GM21619 (cell line): ENCODE measurements around the gene CYB561A3.
A peak's percentile ranks its signal among the peaks of the same experiment; 100 is the strongest.

ENCODE experiments used
- ATAC-seq: cut with Tn5 transposase; IDR thresholded peaks from one replicate; pipeline ENCODE4 v1.9.1; 2021; ENCODE audit not compliant: unreplicated experiment

Gene CYB561A3

DNA sequence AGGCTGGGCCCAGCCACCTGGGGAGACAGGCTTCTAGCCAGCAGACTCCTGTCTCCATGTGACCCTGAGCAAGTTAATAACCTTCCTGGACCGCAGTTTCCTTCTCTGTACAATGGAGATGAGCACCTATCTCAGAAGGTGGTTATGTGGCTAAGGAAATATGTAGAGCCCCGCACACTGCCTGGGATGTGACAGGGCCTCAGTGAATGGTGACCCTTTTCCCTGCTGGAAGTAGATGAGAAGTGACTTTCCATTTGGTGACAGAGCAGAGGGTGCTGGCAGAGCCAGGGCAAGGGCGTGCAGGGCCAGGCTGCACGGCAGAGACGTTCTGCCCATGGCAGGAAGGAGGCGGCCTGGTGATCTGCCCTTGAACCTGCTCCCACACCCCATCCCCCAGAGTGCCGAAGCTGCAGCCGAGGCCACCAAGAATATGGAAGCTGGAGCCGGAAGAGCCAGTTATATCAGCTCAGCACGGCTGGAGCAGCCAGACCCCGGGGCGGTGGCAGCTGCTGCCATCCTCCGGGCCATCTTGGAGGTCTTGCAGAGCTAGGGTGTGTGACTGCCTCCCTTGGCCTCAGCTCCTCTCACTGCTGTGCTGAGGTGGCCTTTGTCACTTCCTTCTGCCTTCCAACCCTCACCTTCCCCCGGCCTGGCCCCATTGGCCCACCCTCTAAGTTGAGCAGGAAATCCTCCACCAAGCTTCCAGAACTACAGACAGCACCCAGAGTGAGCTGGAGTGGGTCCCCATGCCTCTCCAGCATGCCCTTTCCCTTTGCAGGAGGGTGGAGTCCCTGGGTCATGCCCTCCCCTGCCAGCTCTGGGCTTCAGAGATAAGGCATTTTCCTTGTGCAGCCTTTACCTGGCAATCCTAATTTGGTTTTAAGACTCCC lies 15.5 kb downstream of the CYB561A3 start:
- no peak for ATAC-seq

DNA sequence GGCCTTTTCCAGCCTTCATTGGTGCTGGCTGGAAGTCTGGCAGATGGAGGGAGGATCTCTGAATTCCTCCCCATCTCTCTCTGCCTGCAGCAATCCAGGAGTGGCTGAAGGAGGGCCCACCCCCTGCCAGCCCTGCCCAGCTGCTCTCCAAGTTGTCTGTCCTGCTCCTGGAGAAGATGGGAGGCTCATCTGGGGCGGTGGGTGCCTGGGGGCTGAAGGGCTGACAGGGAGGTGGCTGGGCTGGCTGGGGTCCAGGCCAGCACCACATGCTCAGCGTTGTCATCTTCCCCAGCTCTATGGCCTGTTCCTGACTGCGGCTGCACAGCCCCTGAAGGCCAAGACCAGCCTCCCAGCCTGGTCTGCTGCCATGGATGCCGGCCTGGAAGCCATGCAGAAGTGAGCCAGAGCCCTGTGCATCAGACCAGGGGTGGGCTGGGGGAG lies 16.5 kb downstream of the CYB561A3 start:
- no peak for ATAC-seq

DNA sequence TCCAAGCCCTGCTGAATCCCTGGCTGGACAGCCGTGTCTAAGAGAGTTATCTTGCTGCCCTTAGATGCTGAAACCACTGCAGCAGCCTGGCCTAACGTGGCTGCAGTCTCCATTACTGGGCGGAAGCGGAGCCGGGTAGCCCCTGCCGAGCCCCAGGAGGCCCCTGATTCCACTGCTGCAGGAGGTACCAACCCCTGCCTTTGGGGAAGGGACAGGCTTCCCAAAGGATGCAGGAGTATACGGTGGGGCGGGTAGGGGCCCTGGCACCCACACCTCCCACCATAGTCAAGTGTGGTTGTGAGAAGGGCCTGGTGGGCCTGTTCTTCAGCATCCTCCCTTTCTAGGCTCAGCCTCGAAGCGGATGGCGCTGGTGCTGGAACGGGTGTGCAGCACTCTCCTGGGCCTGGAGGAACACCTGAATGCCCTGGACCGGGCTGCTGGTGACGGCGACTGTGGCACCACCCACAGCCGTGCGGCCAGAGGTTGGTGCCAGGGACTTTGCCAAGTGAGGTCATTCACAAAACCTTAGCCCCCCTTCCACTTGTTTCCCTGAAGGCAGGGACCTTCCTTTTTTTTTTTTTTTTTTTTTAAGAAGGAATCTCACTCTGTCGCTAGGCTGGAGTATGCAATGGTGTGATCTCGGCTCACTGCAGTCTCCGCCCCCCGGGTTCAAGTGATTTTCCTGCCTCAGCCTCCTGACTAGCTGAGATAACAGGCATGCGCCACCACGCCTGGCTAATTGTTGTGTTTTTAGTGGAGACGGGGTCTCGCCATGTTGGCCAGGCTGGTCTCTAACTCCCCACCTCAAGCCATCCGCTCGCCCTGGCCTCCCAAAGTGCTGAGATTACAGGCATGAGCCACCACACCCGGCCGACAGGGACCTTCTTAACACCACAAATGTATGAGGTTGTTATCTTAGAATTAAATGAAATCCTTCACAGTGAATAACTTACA lies 17.6 kb downstream of the CYB561A3 start:
- no peak for ATAC-seq

DNA sequence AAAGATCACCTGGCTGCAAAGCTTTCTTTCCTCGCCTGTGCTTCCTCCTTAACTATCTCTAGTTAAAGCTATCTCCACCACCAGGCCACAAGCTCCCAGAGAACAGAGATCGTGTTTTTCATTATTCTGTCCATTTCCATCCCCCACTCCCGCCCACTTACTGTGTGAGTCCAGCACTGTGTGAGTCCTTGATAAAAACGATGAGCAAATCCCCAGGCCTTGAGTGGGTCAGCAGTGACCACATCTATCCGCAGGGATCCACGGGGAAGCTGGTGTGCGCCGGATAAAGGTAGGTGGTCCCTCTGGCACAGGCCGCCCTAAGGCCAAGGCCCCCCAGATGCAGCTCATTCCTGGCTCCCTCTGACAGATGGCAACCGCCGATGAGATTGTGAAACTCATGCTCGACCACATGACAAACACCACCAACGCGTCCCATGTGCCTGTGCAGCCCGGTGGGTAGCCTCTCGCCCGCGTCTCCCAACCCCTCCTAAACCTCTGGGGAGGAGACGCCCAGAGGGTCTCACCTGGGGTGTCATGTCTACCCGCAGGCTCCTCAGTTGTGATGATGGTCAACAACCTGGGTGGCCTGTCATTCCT lies 19.4 kb downstream of the CYB561A3 start:
- ATAC-seq, result no peak

DNA sequence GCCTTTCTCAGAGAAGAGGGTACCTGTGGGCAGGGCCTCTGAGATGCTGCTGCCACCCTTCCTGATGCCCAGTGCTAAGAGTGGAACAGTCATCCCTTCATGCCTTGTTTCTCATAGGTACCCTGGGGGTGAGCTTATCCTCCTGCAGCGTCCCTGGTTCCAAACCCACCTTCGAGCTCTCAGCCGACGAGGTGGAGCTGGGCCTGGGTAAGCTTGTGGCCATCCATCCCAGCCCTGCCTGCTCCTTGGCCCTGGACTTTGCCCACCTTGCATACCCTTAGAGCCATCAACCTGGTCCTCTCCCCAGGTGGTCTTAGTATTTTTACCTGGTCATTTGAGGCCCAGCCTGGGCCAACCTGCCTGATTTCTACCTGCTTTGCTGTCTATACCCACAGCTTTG lies 20.0 kb downstream of the CYB561A3 start:
- no peak for ATAC-seq

DNA sequence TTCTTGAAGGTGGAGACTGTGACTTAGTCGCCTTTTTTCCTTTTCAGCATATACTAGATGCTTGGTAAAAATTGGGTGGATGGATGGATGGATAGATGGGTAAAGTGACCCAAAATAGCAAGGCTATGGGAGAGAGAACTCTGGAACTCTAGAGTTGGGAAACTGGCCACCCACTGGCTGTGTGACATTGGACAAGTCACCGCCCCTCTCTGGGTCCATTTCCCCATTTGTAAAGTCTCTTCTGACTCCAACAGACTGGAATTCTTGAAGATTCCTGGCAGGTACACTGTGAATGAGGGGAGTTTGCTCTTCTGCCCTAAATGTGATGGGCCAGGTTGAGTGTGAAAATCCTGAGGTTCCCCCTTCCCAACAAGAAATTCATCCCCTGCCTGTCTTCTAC lies 20.7 kb downstream of the CYB561A3 start:
- ATAC-seq, result no peak

DNA sequence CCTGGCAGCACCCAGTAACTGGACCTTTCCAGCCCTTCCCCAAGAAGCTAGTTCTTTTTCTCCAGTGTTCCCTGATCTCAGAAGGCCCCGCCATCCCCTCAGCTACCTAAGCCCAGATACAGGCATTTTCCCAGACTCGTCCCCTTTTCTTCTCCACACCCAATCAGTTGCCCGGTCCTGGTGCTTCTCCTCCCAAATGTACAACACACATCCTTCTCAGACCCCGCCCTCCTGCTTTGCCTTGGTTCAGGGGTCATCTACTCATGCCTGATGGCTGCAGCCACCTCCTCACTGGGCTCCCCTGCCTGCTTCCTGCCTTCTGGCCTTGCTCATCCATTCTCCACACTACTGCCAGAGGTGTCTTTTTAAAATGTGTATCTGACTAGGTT lies 22.2 kb downstream of the CYB561A3 start:
- no peak for ATAC-seq

DNA sequence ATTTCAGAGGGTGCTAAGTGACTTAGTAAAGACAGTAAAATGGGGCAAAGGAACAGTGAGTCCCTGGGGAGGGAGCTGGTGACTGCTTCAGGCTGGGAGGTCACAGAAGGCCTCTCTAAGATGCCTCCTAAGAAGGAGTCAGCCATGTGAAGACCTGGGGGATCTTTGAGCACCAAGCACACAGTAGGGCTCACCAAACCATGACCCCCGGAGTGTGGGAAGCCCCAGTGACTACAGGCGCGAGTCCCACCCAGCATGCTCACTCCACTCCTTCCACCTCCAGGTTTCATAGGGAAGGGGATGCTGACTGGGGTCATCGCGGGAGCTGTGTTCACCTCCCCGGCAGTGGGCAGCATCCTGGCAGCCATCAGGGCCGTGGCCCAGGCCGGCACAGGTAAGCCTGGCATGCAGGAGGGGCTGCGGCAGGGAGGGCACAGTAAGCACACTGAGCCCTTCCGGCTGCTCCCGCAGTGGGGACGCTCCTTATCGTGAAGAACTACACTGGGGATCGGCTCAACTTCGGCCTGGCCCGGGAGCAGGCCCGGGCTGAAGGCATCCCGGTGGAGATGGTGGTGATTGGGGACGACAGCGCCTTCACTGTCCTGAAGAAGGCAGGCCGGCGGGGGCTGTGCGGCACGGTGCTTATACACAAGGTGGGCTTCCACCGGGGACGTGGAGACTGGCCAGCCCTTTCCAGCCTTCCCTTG lies 22.7 kb downstream of the CYB561A3 start:
- ATAC-seq, result no peak

DNA sequence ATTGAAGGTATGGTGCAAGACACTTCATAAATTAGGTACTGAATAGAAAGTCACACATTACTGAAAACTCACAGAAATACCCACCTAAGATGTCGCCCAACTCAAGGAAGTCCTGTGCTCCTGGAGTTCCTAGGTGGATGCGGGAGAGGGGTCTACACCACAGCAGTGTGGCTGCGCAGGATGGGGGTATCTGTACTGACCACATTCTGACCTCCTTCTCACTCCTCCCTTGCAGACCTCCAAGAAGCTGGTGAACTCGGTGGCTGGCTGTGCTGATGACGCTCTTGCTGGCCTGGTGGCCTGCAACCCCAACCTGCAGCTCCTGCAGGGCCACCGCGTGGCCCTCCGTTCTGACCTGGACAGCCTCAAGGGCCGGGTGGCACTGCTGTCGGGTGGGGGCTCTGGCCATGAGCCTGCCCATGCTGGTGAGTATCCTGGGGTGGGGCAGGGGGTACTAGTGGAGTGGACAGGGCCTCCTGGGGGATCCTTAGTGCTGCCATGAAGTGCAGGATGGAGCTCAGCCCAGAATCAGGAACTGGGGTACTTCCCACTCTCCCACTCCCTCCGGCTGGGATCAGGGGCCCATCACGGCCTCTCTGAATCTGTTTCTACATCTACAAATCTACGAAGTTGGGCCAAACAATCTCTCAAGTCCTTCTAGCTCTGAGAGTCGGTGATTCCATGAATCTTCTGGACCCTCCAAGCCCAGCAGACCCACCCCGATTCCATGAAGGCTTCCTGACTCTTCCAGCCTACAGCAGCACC lies 23.8 kb downstream of the CYB561A3 start:
- ATAC-seq, result no peak

DNA sequence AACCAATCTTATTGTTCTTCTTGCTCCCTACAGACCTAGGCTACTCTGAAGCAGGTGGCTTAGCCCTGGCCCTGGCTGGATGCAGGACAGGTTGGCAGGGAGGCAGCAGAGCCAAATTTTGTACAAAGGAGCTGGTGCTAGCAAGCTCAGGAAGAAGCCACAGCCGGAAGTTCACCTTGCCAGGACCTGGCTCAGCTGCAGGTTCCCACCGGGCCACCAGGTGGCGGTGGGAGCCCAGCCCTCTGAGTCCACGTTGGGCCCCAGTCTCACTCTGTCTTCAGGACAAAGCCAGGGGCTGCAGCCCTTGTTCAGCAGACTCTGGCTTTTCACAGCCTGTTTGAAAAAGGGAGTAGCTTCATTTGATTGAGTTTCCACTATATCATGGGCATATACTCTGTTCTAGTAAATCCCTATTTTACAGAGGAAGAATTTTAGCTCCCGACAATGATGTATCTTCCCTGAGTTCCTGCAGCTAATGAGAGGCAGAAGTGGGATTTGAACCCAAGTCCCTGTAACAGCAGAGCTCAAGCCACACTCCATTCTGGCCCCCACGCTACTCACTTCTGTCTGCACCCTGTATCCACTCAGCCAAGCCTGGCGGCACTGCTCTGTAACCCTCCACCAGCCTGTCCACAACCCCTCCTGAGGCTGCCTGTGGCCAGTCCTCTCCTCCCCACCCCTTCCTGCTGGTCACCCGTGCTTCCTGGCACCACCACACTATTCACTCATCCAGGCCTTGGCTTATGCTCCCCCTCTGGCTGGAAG lies 25.3 kb downstream of the CYB561A3 start:
- peak; percentile 44 for ATAC-seq

DNA sequence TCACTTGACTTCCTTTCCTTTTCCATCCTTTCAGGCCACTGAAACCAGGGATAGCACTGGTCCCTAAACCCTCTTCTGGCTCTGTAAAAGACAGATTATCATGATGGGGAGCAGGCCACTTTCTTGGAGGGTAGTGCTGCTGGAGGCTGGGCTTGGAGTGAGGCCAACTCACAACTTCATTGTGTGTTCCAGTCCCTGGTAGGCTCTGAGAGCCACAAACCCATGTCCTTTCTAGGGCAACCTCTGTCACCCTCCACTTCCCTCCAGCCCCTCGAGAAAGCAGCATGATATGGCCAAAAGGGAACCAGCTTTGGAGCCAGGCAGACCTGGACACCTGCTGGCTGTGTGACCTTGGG lies 26.3 kb downstream of the CYB561A3 start:
- no peak for ATAC-seq

DNA sequence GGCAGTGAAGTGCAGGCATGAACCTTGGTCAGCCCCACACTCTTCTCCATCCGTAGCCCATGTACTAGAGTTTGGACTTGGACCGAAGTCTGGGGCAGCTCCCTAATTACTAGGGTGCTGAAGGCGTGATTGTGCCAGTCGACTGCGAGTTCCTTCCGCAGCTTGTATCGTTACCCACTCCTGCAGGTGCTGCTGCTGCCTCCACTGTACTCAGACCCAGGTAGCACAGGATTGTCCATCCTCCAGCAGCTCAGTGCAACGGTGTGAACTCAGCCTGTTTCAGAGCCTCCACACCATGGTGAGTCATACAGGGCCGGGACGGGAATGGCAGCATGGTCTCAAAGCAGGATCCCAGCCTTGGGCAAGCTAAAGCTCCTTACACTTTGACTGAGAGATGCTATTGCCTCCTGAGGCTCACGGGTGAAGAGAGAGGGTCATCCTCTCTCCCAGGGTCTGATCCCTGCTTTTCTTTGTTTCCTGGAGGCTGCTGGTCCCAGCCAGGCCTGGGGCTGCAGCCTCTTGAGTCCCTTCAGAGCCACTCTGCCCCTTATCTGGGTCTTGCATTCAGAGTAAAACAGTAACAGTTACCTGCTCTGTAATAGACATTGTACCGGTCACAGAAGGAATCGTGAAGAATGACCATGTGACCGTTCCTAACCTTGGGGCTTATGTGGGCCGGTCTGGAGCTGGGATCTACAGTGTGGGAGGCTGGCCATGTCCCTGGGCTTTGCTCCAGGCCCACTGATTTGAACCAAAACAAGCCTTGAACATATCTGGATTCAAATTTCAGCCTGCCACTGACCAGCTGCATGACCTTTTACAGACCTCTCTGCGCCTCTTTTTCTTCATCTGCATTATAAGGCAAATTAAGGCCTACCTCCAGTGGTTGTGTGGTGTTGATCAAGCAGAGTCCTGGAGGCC lies 27.0 kb downstream of the CYB561A3 start:
- no peak for ATAC-seq

DNA sequence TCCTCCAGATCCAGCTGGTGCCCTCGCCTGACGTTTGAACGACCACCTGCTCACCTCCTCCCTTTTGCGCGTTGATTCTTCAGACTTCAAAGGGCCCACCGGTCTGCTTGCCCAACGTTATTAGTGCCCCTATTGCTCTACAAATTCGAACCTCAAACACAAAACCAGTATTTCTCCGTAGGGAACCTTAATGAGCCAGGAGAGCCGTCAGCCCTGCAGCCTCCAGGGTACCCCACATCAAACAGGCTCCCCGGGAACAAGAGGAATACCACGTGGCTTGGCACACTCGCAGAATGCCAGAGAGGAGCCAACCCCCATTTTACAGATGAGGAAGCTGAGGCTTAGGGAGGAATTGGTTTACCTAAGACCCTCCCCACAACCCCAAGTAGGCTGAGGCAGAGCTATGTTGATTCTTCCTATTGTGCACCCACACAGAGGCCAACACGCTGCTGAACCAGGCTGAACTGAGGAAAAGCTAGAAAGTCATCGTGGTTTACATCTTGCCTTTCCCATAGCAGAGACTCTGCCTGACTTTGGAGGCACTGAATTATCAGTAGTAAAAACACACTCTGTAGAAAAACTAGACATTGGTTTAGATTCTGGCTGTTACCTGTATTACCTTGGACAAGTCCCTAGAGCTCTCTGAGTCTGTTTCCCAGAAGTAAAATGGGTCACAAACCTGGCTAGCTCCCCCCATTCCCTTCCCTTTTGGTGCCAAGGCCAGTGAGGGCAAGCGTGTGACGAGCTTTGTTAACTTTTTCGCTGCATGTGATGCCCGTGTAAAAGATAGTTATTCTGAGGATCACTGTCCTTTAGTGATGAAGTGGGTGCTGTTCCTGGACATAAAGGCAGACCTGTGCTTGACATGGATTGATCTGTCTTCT lies 27.9 kb downstream of the CYB561A3 start:
- ATAC-seq, result no peak

DNA sequence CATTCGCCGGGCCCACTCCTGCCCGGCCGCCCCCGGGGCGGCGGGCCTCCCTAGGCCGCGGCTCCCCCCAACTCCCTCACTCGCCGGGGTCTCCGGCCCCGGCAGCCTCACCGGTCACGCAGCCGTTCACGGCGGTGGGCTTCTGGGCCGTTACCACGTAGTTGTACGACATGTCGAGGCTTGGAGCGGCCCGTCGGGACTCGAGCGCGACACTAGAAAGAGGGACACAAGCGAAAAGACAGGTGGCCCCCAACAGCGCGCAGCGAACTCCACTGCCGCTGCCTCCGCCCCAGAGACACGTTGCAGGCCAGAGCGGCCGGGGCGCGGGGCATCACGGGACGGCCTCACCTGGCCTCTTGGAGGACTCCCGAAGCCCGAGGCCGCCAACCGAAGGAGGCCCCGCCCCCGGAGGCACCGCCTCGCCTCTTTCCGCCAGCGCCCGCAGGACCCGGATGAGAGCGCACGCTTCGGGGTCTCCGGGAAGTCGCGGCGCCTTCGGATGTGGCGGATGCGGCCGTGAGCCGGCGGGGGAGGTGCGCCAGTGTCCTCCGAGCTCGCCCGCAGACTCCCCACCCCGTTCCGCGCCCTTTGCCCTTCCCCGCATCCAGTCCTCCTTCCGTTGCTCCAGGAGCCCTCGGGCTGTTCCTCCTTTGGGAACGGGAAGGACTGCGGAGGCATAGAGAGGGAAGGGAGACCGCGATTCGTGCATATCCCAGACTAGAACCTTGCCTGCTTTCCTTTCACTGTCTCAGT lies 28.7 kb downstream of the CYB561A3 start, which contains the start of the genes DDB1 and TKFC:
Gene DDB1, minus strand, starts transcription at position 309 of the 753 bp plus-strand sequence. Its CDS starts 137 bp downstream, at position 172.
Gene TKFC, plus strand, starts transcription at position 432 of the 753 bp plus-strand sequence. CDS start 1,501 bp downstream, outside the sequence.
- ATAC-seq, result peak; percentile 91

DNA sequence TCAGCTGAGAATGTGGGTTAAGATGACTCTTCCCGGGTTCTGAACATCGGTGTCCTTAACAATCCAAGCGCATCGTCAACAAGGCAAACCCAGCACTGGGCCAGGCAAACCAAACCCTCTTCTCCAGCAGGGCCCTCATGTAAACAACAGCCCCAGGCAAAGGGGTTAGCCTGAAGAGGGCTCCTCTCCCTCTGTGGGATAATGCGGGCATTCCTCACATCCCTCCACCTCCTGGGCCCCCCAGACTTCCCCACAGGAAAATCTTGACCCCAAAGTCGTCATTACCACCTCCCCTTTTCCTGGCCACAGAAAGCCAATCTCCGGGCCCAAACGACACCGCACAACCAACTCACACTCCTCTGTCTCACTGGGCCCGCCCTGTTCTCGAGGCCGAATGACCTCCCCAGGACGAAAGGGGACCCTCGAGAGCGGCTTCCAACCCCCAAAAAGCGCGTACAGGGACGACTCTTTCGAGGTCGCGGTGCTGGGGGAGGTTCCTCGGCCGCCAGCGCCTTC lies 29.3 kb downstream of the CYB561A3 start:
- ATAC-seq, result no peak

DNA sequence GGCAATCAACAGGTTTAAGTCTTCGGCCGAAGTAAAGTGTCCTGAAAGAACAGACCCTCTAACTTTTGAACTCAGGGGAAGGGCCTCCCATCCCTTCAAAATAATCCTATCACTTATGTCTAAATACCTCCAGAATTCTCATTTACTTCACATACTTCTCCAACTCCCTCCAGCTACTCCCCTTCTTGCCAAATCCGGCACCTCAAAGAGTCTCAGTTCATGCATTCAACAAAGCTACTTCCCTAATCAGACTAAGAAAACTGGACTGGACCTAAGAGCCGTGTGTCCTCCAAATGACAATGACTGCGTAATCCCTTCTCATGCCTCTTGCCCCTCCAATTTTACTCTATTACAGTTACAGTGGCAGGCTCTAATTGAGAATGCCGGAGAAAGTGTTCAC lies 30.0 kb downstream of the CYB561A3 start:
- no peak for ATAC-seq
